Colonic mucosa (tissue), 4 donors: Measurements from ENCODE around the gene NSMF. TPM values are rescaled to one million over a fixed set of nuclear protein-coding genes. Genes with fewer than 3 reads are reported as not detected.

Experiments
- DNase-seq: peaks from one replicate; pipeline ENCODE4 v3.0.0-alpha.2; 2020
- H3K27ac ChIP-seq: fragments of 200-600 bp; one replicate; pipeline ENCODE4 v1.8.0; 2021
- H3K27me3 ChIP-seq: fragments of 200-600 bp; one replicate; pipeline ENCODE4 v1.8.0; 2021
- H3K36me3 ChIP-seq: fragments of 200-600 bp; one replicate; pipeline ENCODE4 v1.8.0; 2021
- H3K4me1 ChIP-seq: fragments of 200-600 bp; one replicate; pipeline ENCODE4 v1.8.0; 2021; ENCODE audit warnings: mild to moderate bottlenecking
- H3K4me3 ChIP-seq: fragments of 200-600 bp; one replicate; pipeline ENCODE4 v1.8.0; 2021
- H3K9ac ChIP-seq, 2 donors: one replicate each; pipeline ENCODE4 v1.7.0; 2013; ENCODE audit warnings: control low read depth in 2 of 2, low read depth in 2 of 2, low read length in 2 of 2
- H3K9me3 ChIP-seq: fragments of 200-600 bp; one replicate; pipeline ENCODE4 v1.8.0; 2021
- intact Hi-C: fragments of 100-400 bp; cut with DNase I; formaldehyde crosslinking; loops from one replicate; pipeline ENCODE4 v1.14.1; 2022
- total RNA-seq, 2 donors: library from RNA; stranded (reverse); fragmentation: NEBNext Ultra II Directional in 1 of 2; extraction: Animal tissue kit (Norgen Biotek cat#: 25700) in 1 of 2; gene quantifications; one replicate each; pipeline ENCODE4 v1.2.1, GENCODE V29; 2021
- TF ChIP-seq, protein P1 (sequence below): fragments of 200-600 bp; IDR thresholded peaks from one replicate; pipeline ENCODE4 v1.8.0; 2022; ENCODE audit warnings: antibody characterized with exemption, mild to moderate bottlenecking
- donor health status: healthy.
- donor health status: DM: no; HTN: no; CAD: no.
- donor health status: DM: no; HTN: no; CAD: no.

The NSMF gene
- total RNA-seq, 2 donors from 2014 or later = 33.7 to 47.8 TPM

DNA sequence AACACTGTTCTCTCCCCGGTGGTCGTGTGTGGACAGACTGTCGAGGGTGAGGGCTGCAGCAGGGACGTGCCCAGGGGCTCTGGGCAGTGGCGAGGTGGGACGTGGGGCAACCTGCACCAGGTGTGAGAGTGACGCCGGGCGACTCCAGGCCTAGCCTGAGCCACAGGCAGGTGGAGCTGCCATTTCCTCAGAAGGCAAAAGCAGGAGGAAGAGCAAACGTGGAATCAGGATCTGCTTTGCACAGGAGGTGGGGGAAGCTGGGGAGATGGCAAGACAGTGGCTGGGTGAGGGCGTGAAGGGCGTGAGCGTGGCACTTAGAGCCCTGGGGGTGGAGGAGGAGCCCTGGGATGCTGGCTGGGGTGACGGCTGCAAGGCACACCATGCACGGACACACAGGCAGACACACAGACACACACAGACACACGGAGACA lies 39.6 kb upstream of the NSMF start:
- peaks cover 3% of the 10 kb centered on the region for H3K4me1 ChIP-seq
- no peak overlapping the region for H3K9ac ChIP-seq
- TF ChIP-seq, protein P1, sequence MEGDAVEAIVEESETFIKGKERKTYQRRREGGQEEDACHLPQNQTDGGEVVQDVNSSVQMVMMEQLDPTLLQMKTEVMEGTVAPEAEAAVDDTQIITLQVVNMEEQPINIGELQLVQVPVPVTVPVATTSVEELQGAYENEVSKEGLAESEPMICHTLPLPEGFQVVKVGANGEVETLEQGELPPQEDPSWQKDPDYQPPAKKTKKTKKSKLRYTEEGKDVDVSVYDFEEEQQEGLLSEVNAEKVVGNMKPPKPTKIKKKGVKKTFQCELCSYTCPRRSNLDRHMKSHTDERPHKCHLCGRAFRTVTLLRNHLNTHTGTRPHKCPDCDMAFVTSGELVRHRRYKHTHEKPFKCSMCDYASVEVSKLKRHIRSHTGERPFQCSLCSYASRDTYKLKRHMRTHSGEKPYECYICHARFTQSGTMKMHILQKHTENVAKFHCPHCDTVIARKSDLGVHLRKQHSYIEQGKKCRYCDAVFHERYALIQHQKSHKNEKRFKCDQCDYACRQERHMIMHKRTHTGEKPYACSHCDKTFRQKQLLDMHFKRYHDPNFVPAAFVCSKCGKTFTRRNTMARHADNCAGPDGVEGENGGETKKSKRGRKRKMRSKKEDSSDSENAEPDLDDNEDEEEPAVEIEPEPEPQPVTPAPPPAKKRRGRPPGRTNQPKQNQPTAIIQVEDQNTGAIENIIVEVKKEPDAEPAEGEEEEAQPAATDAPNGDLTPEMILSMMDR = no peak
- DNase-seq = no peak
- no peak overlapping the region for H3K4me3 ChIP-seq
- H3K27me3 ChIP-seq = no peaks in the 10 kb centered on the region
- H3K9me3 ChIP-seq = no peaks in the 10 kb centered on the region
- no peak overlapping the region for H3K27ac ChIP-seq
- intact Hi-C loops = no loop called here
- H3K36me3 ChIP-seq = no peaks in the 10 kb centered on the region

GRCh38 chr9:137497921-137498719 lies 39.0 kb upstream of the NSMF start:
- no peaks in the 10 kb centered on the region for H3K27me3 ChIP-seq
- no peak overlapping the region for H3K9ac ChIP-seq
- H3K36me3 ChIP-seq = no peaks in the 10 kb centered on the region
- DNase-seq = no peak
- no peak overlapping the region for H3K27ac ChIP-seq
- TF ChIP-seq, protein P1 = no peak
- H3K4me3 ChIP-seq = no peak overlapping the region
- H3K4me1 ChIP-seq = peaks cover 3% of the 10 kb centered on the region
- intact Hi-C loops = no loop called here
- no peaks in the 10 kb centered on the region for H3K9me3 ChIP-seq

DNA sequence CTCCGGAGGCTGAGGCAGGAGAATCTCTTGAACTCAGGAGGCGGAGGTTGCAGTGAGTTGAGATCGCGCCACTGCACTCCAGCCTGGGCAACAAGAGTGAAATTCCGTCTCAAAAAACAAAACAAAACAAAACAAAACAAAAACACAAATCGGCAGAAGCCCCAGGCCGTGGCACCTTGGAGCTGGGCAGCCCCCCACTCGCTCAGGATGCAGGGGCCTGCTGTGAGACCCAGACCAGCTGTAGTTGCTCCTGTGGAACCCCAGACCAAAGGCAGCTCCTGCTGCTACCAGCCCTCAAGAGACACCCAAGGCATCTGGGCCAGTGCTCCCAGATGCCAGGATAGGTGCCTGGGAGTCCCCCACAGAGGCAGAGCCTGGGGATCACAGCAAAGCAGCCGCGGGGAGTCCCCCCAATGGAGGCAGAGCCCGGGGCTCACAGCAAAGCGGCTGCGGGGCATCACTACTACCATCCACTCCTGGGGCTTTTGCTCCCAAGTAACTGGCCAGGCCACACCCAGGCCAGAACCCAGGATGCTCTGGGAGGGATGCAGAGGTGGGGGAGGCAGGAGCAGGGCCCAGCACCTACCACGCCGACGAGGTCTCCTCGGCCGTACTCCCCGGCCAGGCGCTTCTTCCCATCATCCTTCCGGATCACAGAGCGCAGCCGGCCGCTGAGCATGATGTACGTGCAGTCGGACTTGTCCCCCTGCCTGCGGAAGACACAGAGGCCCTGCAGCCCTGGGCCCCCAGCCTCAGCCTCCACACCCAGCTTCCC lies 37.7 kb upstream of the NSMF start:
- H3K36me3 ChIP-seq = no peaks in the 10 kb centered on the region
- H3K27ac ChIP-seq = no peak overlapping the region
- no peak overlapping the region for H3K9ac ChIP-seq
- H3K4me1 ChIP-seq = peaks cover 3% of the 10 kb centered on the region
- TF ChIP-seq, protein P1 = no peak
- no peak overlapping the region for H3K4me3 ChIP-seq
- DNase-seq = no peak
- H3K9me3 ChIP-seq = no peaks in the 10 kb centered on the region
- intact Hi-C loops = no loop called here
- H3K27me3 ChIP-seq = no peaks in the 10 kb centered on the region

GRCh38 chr9:137494550-137495351 lies 35.6 kb upstream of the NSMF start:
- Histone ChIP-seq H3K4me3 (no peak overlapping the region), H3K36me3 (no peaks in the 10 kb centered on the region), H3K9ac (no peak overlapping the region), H3K27ac (no peak overlapping the region), H3K9me3 (no peaks in the 10 kb centered on the region), H3K4me1 (peaks cover 3% of the 10 kb centered on the region), H3K27me3 (no peaks in the 10 kb centered on the region)
- intact Hi-C loops = no loop called here
- DNase-seq = no peak
- TF ChIP-seq, protein P1 = no peak

DNA sequence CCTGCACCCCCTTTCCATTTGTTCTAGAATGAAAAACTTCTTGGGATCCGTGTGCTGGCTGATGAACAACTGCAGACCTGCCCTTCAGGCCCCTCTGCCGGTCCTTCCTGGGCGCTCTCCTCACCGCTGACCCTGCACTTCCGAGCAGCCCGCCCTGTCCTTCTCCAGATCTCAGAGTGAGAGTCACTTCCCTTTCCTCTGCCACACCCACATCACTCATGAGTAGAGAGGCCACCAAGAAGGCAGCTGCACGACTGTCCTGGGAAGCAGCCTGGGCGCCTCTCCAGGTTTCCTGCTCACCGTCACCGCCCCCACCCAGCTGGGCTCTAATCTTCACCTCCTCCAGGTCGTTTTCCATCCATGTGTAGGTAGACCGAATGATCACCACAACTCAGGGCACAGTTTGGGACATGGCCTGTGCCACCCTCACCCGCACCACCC lies 35.0 kb upstream of the NSMF start:
- TF ChIP-seq, protein P1 = no peak
- H3K9ac ChIP-seq = peak overlapping the region; percentile 20 to 44
- DNase-seq = peak; percentile 42
- H3K27ac ChIP-seq = no peak overlapping the region
- no peaks in the 10 kb centered on the region for H3K9me3 ChIP-seq
- H3K36me3 ChIP-seq = no peaks in the 10 kb centered on the region
- intact Hi-C loops = no loop called here
- H3K27me3 ChIP-seq = no peaks in the 10 kb centered on the region
- peaks cover 3% of the 10 kb centered on the region for H3K4me1 ChIP-seq
- no peak overlapping the region for H3K4me3 ChIP-seq
